Testis (tissue), 3 donors: ENCODE data around the gene PRR33. TPM values are rescaled to one million over a fixed set of nuclear protein-coding genes. Genes with fewer than 3 reads are reported as not detected.

Experiments used
- DNase-seq: peaks from one replicate; pipeline ENCODE4 v3.0.0-alpha.2; 2019
- H3K27ac ChIP-seq, 2 donors: fragments of 200-600 bp; sonication (generic); one replicate each; pipeline ENCODE4 v1.5.1; 2019
- H3K27me3 ChIP-seq: fragments of 200-600 bp; sonication (generic); one replicate; pipeline ENCODE4 v1.5.1; 2019
- H3K36me3 ChIP-seq: fragments of 200-600 bp; sonication (generic); one replicate; pipeline ENCODE4 v1.5.1; 2017; ENCODE audit warnings: low read depth; ENCODE audit errors: missing control alignments
- H3K4me1 ChIP-seq: fragments of 200-600 bp; sonication (generic); one replicate; pipeline ENCODE4 v1.5.1; 2019
- H3K4me3 ChIP-seq, 2 donors: fragments of 200-600 bp; sonication (generic); one replicate each; pipeline ENCODE4 v1.5.1; 2017 to 2019
- H3K9me3 ChIP-seq: fragments of 200-600 bp; sonication (generic); one replicate; pipeline ENCODE4 v1.5.1; 2017
- POLR2A ChIP-seq: fragments of 450-650 bp; IDR thresholded peaks from one replicate; pipeline ENCODE4 v1.6.1; 2017; ENCODE audit warnings: antibody characterized with exemption, mild to moderate bottlenecking, moderate library complexity
- WGBS, 2 donors: methylation state at CpG; one replicate each; pipeline ENCODE4 v1.1.5; 2018; 5-methylcytosine and 5-hydroxymethylcytosine counted together
- intact Hi-C: fragments of 100-400 bp; cut with DNase I; formaldehyde crosslinking; loops from one replicate; pipeline ENCODE4 v1.15.1; 2023; ENCODE audit warnings: low total_unique reads
- polyA plus RNA-seq: library from polyadenylated mRNA; stranded (reverse); fragments of 350-450 nt; fragmentation: Illumina TruSeq; extraction: RNeasy Lipid Tissue Mini Kit (QIAGEN cat#74804); gene quantifications from one replicate; pipeline ENCODE4 v1.2.3, GENCODE V29; 2014; ENCODE audit warnings: low read depth, low replicate concordance; ENCODE audit not compliant: insufficient read depth
- total RNA-seq, 2 donors: library from RNA; depleted of rRNA; stranded (reverse); fragments of >200 nt; gene quantifications; one replicate each; pipeline ENCODE4 v1.2.3, GENCODE V29; 2016
- TF ChIP-seq, protein P1 (sequence below), 3 experiments: fragments of 450-650 bp in 2 of 3; fragments of 200-600 bp in 1 of 3; sonication (generic) in 1 of 3; IDR thresholded peaks; one replicate each; pipeline ENCODE4 v1.5.1; 2016 to 2019; ENCODE audit warnings: antibody characterized with exemption in 3 of 3, mild to moderate bottlenecking in 2 of 3, moderate library complexity in 1 of 3

PRR33 gene
- total and polyA plus RNA-seq, 3 donors from 2014 or later: 0.06 TPM; not detected in 2

- peaks cover 49% of the 10 kb centered on the region for H3K4me1 ChIP-seq
- WGBS, 2 donors: 60 to 74% methylated on average over 1 of the region's 1 CpG
- intact Hi-C loops: loop anchor here (5.0 kb wide), 1 partner anchor 42 kb away; no protein-coding TSS in a partner anchor
- peak overlapping the region; percentile 9 to 74 for H3K27ac ChIP-seq
- H3K9me3 ChIP-seq: no peaks in the 10 kb centered on the region
- H3K27me3 ChIP-seq: no peaks in the 10 kb centered on the region
- no peaks in the 10 kb centered on the region for H3K36me3 ChIP-seq
- no peak overlapping the region for H3K4me3 ChIP-seq
- no peak for TF ChIP-seq POLR2A
- TF ChIP-seq, protein P1, sequence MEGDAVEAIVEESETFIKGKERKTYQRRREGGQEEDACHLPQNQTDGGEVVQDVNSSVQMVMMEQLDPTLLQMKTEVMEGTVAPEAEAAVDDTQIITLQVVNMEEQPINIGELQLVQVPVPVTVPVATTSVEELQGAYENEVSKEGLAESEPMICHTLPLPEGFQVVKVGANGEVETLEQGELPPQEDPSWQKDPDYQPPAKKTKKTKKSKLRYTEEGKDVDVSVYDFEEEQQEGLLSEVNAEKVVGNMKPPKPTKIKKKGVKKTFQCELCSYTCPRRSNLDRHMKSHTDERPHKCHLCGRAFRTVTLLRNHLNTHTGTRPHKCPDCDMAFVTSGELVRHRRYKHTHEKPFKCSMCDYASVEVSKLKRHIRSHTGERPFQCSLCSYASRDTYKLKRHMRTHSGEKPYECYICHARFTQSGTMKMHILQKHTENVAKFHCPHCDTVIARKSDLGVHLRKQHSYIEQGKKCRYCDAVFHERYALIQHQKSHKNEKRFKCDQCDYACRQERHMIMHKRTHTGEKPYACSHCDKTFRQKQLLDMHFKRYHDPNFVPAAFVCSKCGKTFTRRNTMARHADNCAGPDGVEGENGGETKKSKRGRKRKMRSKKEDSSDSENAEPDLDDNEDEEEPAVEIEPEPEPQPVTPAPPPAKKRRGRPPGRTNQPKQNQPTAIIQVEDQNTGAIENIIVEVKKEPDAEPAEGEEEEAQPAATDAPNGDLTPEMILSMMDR (IDR thresholded peaks at IDR 0.05): no peak
- no peak for DNase-seq
Observed at GRCh38 chr11:1845095-1845429, 46.6 kb downstream of the PRR33 start.

DNA sequence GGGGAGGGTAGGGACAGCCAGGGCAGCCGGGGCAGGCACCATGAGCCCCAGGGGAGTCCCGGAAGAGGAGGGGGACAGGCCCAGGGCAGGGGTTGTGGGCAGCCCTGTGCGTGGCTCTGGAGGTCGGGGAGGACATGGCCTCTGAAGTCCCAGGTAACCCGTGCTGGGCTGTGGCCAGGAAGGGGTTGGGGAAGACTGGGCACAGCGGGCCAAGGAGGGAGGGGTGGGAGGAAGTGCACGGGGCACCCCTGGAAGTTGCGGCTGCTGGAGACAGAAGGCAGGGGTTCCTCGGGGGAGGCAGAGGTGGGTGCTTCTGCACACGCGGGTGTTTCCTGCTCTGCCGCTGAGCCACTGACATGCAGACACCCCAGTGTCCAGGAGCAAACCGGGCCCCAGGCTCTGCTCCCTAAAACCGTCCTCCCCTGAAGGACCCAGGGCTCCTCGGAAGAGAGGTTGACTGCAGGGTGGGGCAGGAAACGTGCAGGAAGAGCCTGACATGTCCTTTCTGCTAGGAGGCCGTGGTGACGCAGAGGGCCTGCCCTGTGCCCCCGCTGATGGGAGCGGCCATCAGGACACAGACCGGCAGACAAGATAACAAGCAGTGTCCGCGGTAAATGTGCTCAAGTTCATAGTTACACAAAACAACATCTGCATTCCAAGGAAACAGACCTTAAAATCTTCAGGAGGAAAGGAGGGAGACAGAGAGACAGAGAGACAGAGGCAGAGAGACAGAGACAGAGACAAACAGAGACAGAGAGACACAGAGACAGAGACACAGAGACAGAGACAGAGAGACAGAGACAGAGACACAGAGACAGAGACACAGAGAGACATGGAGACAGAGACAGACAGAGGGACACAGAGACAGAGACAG, 47.2 kb downstream of the PRR33 start:
- Histone ChIP-seq H3K36me3 (no peaks in the 10 kb centered on the region), H3K4me1 (peaks cover 49% of the 10 kb centered on the region), H3K9me3 (no peaks in the 10 kb centered on the region), H3K4me3 (no peak overlapping the region), H3K27ac (peak overlapping the region; percentile 9 to 74), H3K27me3 (no peaks in the 10 kb centered on the region)
- intact Hi-C loops: loop anchor here (5.0 kb wide), 1 partner anchor 43 kb away; no protein-coding TSS in a partner anchor
- TF ChIP-seq, protein P1 (IDR thresholded peaks at IDR 0.05): no peak
- TF ChIP-seq POLR2A: no peak
- WGBS, 2 donors: 43 to 57% methylated on average over 14 to 23 of the region's 23 CpGs
- peak; percentile 68 for DNase-seq

- intact Hi-C loops: no loop called here
Observed at GRCh38 chr11:1843796-1844195, 47.9 kb downstream of the PRR33 start.

GRCh38 chr11:1843098-1843473, 48.6 kb downstream of the PRR33 start:
- TF ChIP-seq, protein P1 (IDR thresholded peaks at IDR 0.05): no peak
- no peak for TF ChIP-seq POLR2A
- Histone ChIP-seq H3K27me3 (no peaks in the 10 kb centered on the region), H3K4me1 (peaks cover 41% of the 10 kb centered on the region), H3K9me3 (no peaks in the 10 kb centered on the region), H3K27ac (peak overlapping the region in 1 of 2 donors; percentile 50), H3K36me3 (no peaks in the 10 kb centered on the region), H3K4me3 (no peak overlapping the region)
- WGBS, 2 donors: 61 to 79% methylated on average over 5 to 11 of the region's 11 CpGs
- DNase-seq: no peak
- intact Hi-C loops: no loop called here

More at GRCh38 chr11:1843796-1844195, 47.9 kb downstream of the PRR33 start:
- TF ChIP-seq, protein P1 (IDR thresholded peaks at IDR 0.05): no peak
- TF ChIP-seq POLR2A: no peak
- Histone ChIP-seq H3K27ac (peak overlapping the region in 1 of 2 donors; percentile 74), H3K27me3 (no peaks in the 10 kb centered on the region), H3K9me3 (no peaks in the 10 kb centered on the region), H3K4me3 (no peak overlapping the region), H3K36me3 (no peaks in the 10 kb centered on the region), H3K4me1 (peaks cover 49% of the 10 kb centered on the region)
- 79 to 89% methylated on average over 8 of the region's 8 CpGs for WGBS, 2 donors
- DNase-seq: no peak
